ENCODE data around the gene AGA. TPM values are rescaled to one million over a fixed set of nuclear protein-coding genes. Genes with fewer than 3 reads are reported as not detected.

The AGA gene
- 16.0 and 18.7 TPM in 2 replicates for total RNA-seq (2014; rRNA removed; shearing (Covaris generic))

DNA sequence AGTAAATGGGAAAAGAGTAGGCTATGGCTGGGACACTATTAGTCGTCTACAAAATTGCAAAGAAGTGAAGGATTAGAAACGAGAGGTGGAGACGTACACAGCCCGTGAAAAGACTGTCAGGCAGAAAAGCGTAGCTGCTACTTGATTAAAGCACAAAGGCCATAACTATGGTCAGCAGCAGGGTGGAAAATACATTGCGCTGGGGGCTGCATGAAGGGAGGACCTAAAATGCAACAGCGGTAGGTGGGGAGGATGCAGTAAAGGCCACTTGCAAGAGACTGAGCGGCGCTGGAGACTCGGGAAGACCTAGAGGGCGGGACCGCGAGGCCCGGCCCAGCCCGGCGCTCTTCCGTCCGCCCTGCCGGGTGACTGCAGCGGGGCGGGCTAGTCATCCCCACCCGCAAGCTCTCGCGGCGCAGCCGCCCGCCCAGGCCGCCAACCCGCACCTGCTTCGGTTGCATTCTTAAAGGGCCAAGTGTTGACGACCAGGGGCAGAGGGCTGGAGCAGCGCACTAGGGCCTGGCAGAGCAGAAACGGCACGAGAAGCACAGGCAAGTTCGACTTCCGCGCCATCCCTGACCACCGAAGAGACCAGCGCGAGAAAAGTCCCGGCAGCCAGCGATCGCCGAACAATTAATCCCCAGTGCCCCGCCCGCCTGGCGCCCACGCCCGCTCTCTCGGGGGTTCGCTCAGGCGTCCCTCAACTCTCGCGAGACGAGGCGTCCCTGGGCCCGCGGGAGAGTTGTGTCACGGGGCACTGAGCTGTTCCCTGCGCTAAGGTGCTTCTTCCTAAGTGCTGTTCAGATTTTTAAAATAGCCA, at the start of gene AGA:
TSS of gene AGA (minus strand) at position 635 of the 820 bp plus-strand sequence. CDS start at position 573, 62 bp downstream.
- peak; percentile 92 to 94 for DNase-seq (ENCODE audit: low read depth in 1 of 2, low spot score in 2 of 2)
- Histone ChIP-seq H3K27me3 (replicated peaks) (no peaks in the 10 kb centered on the region), H3K4me3 (peak within 1 kb of the TSS; percentile 59), H3K4me1 (replicated peaks) (peaks cover 13% of the 10 kb centered on the region), H3K9me3 (replicated peaks) (no peaks in the 10 kb centered on the region), H3K27ac (peak within 1 kb of the TSS; percentile 74), H3K36me3 (no peaks in the 10 kb centered on the region; the same call in 1 of the 2 replicates)

DNA sequence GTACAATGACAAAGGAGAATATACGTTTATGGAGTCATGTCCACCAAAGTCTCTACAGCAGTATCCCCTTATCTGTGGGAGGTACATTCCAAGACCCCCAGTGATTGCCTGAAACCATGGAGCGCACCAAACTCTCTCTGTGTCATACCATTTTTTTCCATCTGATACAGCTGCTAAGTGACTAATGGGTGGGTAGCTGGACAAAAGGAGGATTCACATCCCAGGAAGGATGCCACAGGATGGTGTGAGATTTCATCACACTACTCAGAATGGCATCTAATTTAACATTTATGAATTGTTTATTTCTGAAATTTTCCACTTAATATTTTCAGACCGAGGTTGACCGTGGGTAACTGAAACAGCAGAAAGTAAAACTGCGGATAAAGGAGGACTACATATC, 49.8 kb upstream of the AGA start:
- Histone ChIP-seq H3K36me3 (no peaks in the 10 kb centered on the region), H3K27ac (no peak overlapping the region), H3K4me3 (no peak overlapping the region), H3K27me3 (replicated peaks) (no peaks in the 10 kb centered on the region), H3K4me1 (replicated peaks) (0 out of 2 replicates have a peak, but pooled peaks cover 3% of the 10 kb centered on the region), H3K9me3 (replicated peaks) (no peaks in the 10 kb centered on the region)
- no peak for DNase-seq (ENCODE audit: low read depth in 1 of 2, low spot score in 2 of 2)

DNA sequence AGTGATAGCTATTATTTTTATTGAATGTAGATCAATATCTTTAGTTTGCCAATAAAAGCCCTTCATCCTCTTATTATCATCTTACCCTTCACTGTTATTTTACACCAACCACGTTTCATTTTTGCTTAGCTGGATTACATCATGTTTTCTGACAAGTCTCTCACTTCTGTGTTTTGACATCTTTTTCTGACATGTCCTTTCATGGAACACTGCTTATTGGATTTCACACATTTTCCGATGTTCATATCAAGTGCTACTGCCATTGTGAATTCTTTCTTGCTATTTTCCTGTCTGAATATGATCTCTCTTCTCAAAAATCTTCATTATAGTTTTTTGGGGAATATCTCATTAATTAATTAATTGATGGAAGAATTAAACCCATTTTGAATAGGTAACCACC, 48.5 kb upstream of the AGA start:
- Histone ChIP-seq H3K9me3 (replicated peaks) (no peaks in the 10 kb centered on the region), H3K27me3 (replicated peaks) (no peaks in the 10 kb centered on the region), H3K27ac (no peak overlapping the region), H3K4me3 (no peak overlapping the region), H3K36me3 (no peaks in the 10 kb centered on the region), H3K4me1 (replicated peaks) (0 out of 2 replicates have a peak, but pooled peaks cover 3% of the 10 kb centered on the region)
- no peak for DNase-seq (ENCODE audit: low read depth in 1 of 2, low spot score in 2 of 2)

DNA sequence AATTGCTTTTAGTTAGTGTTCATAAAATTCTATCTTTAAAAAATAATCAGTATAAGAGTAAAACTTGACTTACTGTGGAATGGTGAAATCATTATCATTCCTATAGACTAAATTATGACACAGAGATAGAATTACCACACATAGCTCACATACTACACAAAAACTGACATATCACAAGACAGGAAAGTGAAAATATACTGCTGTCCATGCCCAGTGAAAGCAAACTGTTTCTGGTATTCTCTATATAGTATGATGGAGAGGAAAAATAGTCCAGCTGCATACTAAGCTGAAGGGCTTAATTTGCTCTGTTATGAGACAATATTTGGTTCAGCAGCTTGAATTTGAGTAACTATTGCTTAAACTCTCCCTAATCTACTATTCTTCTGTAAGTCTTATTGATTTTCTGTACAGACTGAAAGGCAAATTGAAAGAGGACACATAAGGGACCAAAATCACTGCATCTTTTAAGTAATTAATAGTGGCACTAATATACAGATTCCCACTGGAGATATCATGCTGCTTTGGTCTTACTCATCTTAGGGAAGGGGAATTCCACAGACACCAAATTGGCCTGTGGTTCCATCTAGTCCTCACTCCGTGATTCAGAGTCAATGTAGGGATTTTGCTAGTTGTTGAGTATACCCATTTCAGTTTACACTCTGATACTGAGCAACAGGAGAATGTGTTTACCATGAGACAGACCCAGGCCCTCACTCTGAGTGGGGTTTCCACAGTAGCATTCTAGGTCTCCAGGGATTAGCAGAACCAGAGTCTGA, 47.4 kb upstream of the AGA start:
- H3K36me3 ChIP-seq = no peaks in the 10 kb centered on the region
- H3K4me3 ChIP-seq = no peak overlapping the region
- no peak overlapping the region for H3K27ac ChIP-seq
- H3K27me3 ChIP-seq (replicated peaks) = no peaks in the 10 kb centered on the region
- H3K9me3 ChIP-seq (replicated peaks) = no peaks in the 10 kb centered on the region
- H3K4me1 ChIP-seq (replicated peaks) = peaks cover 14% of the 10 kb centered on the region
- no peak for DNase-seq (ENCODE audit: low read depth in 1 of 2, low spot score in 2 of 2)

DNA sequence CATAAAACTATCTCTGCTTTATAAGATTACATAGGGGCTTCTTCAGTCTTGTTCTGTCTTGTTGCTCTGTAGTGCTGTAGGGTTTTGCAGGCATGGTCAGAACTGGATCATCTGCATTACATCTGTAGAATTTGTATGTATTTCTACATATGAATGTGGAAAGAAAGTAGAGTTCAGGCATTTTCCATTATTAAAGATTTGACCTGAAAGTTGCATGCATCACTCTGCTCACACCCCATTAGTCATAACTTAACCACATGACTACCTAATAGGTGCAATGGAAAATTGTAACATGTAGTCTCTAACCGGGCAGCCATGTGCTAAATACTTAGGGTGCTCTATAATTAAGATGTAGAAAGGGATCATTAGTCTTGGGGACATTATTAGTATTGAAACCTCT, 45.7 kb upstream of the AGA start:
- H3K4me3 ChIP-seq = no peak overlapping the region
- H3K4me1 ChIP-seq (replicated peaks) = peaks cover 30% of the 10 kb centered on the region
- no peak for DNase-seq (ENCODE audit: low read depth in 1 of 2, low spot score in 2 of 2)
- no peak overlapping the region for H3K27ac ChIP-seq
- no peaks in the 10 kb centered on the region for H3K36me3 ChIP-seq
- no peaks in the 10 kb centered on the region for H3K27me3 ChIP-seq (replicated peaks)
- H3K9me3 ChIP-seq (replicated peaks) = no peaks in the 10 kb centered on the region

DNA sequence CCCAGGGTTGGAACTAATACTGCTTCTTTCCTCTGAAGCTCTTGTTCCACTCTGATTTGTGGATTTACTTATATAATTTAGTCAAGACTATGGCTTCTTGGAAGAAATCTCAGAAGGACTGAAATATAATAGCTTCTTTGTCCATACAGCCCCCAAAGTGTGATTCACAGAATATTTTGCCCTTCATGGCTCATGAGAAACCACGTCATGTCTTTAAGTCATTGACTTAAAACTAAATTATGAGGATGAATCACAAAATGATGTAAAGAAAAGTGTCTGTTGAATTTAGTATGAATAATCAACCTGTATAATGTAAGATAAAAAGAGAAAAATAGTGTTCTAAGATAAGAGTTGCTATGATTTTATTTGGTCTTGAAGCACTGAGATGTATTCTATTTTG, 43.3 kb upstream of the AGA start:
- Histone ChIP-seq H3K4me3 (no peak overlapping the region), H3K4me1 (replicated peaks) (peaks cover 27% of the 10 kb centered on the region), H3K36me3 (no peaks in the 10 kb centered on the region), H3K27me3 (replicated peaks) (no peaks in the 10 kb centered on the region), H3K27ac (peak overlapping the region; percentile 48), H3K9me3 (replicated peaks) (no peaks in the 10 kb centered on the region)
- DNase-seq (ENCODE audit: low read depth in 1 of 2, low spot score in 2 of 2) = no peak

DNA sequence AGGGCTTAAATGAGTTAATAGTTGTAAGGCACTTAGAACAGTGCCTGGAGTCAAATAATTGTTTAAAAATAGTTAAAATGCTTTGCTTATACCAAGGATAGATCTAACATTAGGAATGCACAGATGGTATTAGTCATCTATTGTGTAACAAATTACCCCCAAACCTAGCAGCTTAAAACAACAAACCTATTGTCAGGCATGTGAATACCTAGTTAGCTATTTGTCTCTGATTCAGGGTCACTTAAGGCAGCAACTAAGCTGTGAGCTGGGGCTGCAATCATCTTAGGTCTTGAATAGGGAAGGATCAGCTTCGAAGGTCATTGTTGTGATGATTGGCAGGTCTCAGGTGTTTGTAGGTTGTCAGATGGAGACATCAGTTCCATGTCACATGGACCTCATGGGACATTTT, 42.4 kb upstream of the AGA start:
- Histone ChIP-seq H3K4me1 (replicated peaks) (peaks cover 27% of the 10 kb centered on the region), H3K36me3 (no peaks in the 10 kb centered on the region), H3K27ac (peak overlapping the region; percentile 48), H3K9me3 (replicated peaks) (no peaks in the 10 kb centered on the region), H3K27me3 (replicated peaks) (no peaks in the 10 kb centered on the region), H3K4me3 (no peak overlapping the region)
- peak in 1 of 2 experiments; percentile 66 for DNase-seq (ENCODE audit: low read depth in 1 of 2, low spot score in 2 of 2)

DNA sequence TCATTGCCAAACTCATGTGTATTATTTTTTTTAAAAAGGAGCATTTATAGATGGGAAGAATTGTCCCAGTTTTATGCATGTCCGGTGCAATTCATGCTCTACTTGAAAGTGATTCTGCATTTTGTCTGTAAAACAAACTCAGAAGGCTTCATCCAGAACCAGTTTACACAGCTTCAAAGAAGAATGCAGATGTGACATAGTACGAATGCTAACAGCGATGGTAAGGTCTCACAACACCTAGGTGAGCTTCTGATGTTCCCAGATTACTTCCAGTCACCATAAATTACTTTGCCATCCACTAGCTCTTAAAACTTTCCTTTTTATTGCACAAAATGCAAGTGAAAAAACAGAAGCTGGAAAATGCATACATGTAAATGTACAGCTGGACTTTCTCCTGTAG, 41.5 kb upstream of the AGA start:
- Histone ChIP-seq H3K27me3 (replicated peaks) (no peaks in the 10 kb centered on the region), H3K9me3 (replicated peaks) (no peaks in the 10 kb centered on the region), H3K4me3 (no peak overlapping the region), H3K27ac (no peak overlapping the region), H3K36me3 (no peaks in the 10 kb centered on the region), H3K4me1 (replicated peaks) (peaks cover 27% of the 10 kb centered on the region)
- no peak for DNase-seq (ENCODE audit: low read depth in 1 of 2, low spot score in 2 of 2)

DNA sequence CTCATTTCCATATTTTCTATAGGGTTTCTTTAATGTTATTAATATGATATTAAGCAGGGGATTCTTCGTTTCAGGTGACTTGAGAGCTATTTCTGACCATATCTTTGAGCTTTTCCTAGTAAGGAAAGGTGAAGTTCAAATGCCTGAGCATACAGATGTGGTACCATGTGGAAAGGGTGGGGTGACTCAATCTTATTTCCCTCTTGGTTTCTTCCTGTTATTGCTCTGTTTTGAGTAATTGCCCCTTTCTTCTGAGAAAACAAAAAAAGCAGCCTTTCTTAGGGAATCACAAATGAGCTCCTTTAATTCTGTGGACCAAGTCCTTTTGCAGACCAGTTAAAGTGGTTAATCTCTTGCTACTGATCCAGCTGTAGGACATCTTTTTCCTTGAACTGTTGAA, 41.0 kb upstream of the AGA start:
- H3K27ac ChIP-seq = no peak overlapping the region
- DNase-seq (ENCODE audit: low read depth in 1 of 2, low spot score in 2 of 2) = no peak

DNA sequence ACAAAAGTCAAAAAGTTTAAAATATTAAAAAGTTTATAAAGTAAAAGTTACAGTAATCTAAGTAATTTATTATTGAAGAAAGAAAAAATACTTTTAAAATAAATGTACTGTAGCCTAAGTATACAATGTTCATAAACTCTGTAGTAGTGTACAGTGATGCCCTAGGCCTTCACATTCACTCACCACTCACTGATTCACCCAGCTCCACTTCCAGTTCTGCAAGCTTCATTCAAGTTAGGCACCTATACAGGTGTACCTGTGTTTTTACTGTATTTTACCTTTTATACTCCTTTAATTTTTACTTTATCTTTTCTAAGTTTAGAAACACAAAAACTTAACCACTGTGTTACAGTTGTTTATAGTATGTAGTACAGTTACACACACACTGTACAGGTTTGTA, 40.1 kb upstream of the AGA start:
- no peak overlapping the region for H3K27ac ChIP-seq
- no peak overlapping the region for H3K4me3 ChIP-seq
- H3K9me3 ChIP-seq (replicated peaks) = no peaks in the 10 kb centered on the region
- no peak for DNase-seq (ENCODE audit: low read depth in 1 of 2, low spot score in 2 of 2)
- H3K4me1 ChIP-seq (replicated peaks) = peaks cover 27% of the 10 kb centered on the region
- H3K36me3 ChIP-seq = no peaks in the 10 kb centered on the region
- H3K27me3 ChIP-seq (replicated peaks) = no peaks in the 10 kb centered on the region

More for the DNA sequence above, 41.0 kb upstream of the AGA start:
- Histone ChIP-seq H3K9me3 (replicated peaks) (no peaks in the 10 kb centered on the region), H3K4me1 (replicated peaks) (peaks cover 27% of the 10 kb centered on the region), H3K27me3 (replicated peaks) (no peaks in the 10 kb centered on the region), H3K36me3 (no peaks in the 10 kb centered on the region), H3K4me3 (no peak overlapping the region)

DNA sequence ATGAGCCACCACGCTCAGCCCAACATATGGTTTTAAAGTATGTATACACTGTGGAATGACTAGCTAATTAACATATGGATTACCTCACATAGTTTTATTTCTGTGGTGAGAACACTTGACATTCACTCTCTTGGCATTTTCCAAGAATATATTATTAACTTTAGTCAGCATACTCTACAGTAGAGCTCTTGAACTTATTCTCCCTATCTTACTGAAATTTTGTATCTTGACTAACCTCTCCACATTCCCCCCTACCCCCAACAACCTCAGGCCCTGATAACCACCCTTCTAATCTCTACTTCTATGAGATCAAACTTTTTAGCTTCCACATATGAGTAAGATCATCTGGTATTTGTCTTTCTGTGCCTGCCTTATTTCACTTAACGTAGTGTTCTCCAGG, 38.6 kb upstream of the AGA start:
- no peak overlapping the region for H3K27ac ChIP-seq
- H3K27me3 ChIP-seq (replicated peaks) = no peaks in the 10 kb centered on the region
- no peaks in the 10 kb centered on the region for H3K9me3 ChIP-seq (replicated peaks)
- H3K36me3 ChIP-seq = no peaks in the 10 kb centered on the region
- no peak for DNase-seq (ENCODE audit: low read depth in 1 of 2, low spot score in 2 of 2)
- peaks cover 27% of the 10 kb centered on the region for H3K4me1 ChIP-seq (replicated peaks)
- H3K4me3 ChIP-seq = no peak overlapping the region

DNA sequence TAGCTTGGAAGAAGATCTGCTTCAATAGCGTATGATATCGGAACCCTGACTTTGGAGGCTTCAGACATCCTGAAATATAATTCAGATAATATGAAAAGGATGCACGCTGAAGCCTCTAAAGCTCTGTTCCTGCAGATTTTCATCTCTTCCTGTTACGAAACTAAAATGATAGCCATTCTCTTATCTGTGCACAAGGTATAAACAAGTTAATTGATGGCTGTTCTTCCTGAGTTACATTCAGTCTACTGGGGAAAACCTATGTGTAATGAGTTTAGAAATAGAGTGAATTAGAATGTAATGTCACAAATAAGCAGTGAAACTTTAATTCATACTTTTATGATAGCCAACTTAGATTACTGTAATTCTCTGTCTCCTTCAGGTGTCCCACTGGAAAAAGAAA, 36.8 kb upstream of the AGA start:
- Histone ChIP-seq H3K9me3 (replicated peaks) (no peaks in the 10 kb centered on the region), H3K27ac (no peak overlapping the region), H3K27me3 (replicated peaks) (no peaks in the 10 kb centered on the region), H3K4me3 (no peak overlapping the region), H3K4me1 (replicated peaks) (peaks cover 10% of the 10 kb centered on the region), H3K36me3 (no peaks in the 10 kb centered on the region)
- no peak for DNase-seq (ENCODE audit: low read depth in 1 of 2, low spot score in 2 of 2)

DNA sequence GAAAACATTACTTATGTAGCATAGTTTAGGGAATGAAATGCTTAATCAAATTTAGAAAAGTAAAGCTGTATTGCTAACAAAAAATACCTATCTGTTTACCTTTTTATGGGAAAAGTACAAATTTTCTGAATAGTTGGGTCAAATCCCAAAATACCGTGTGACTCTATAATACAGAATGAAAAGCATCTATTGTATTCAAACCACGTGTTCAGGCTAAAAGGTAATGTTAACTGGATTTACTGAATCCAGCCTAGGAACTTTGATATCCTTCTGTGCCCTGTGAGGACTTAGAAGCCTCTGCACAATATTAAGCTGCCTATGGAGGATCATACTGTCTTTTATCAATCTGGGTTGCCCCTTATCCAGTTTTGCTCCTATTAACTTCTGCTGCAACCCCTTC, 36.3 kb upstream of the AGA start:
- DNase-seq (ENCODE audit: low read depth in 1 of 2, low spot score in 2 of 2) = no peak
- H3K9me3 ChIP-seq (replicated peaks) = no peaks in the 10 kb centered on the region
- H3K36me3 ChIP-seq = no peaks in the 10 kb centered on the region

DNA sequence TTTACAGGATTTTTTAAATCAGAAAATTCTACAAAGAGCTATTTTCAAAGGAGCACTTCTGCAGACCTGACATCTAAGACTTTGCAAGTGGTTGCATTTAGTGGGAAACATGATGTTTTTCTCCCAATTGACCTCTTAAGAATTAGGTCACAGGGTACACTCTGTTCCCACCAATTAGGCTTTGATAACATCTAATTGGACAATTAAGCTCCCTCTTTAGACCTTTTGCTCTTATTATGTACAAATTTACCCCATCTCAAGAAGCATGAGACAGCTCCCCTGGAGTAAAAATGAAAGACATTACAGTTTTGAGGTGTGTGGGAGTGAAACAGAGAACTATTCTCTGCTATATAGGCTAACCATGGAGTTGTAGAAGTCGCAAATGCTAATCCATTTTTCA, 31.8 kb upstream of the AGA start:
- no peaks in the 10 kb centered on the region for H3K36me3 ChIP-seq
- no peak overlapping the region for H3K4me3 ChIP-seq
- H3K9me3 ChIP-seq (replicated peaks) = no peaks in the 10 kb centered on the region
- no peaks in the 10 kb centered on the region for H3K4me1 ChIP-seq (replicated peaks)
- no peaks in the 10 kb centered on the region for H3K27me3 ChIP-seq (replicated peaks)
- H3K27ac ChIP-seq = no peak overlapping the region
- no peak for DNase-seq (ENCODE audit: low read depth in 1 of 2, low spot score in 2 of 2)

More for the DNA sequence above, 36.3 kb upstream of the AGA start:
- Histone ChIP-seq H3K27me3 (replicated peaks) (no peaks in the 10 kb centered on the region), H3K4me1 (replicated peaks) (peaks cover 5% of the 10 kb centered on the region), H3K4me3 (no peak overlapping the region), H3K27ac (no peak overlapping the region)
